Bronchial epithelial cell (primary cell): Measurements from ENCODE around the gene CEP170. TPM values are rescaled to one million over a fixed set of nuclear protein-coding genes. Genes with fewer than 3 reads are reported as not detected.

Experiments
- DNase-seq: peaks from one replicate; pipeline ENCODE4 v3.0.0-alpha.2; 2010; ENCODE audit warnings: low read depth
- FAIRE-seq: peaks from 2 replicates; lab custom pipeline; 2011; peaks lifted over from hg19 to GRCh38; lab: Jason Lieb, UNC
- H3K27me3 ChIP-seq: 2 replicates; pipeline ENCODE4 v1.5.1; 2011; ENCODE audit warnings: low read length; ENCODE audit not compliant: control insufficient read depth, insufficient read depth
- H3K36me3 ChIP-seq: 2 replicates; pipeline ENCODE4 v1.5.1; 2011; ENCODE audit warnings: low read length; ENCODE audit not compliant: control insufficient read depth, insufficient read depth
- H3K4me3 ChIP-seq: 2 replicates; pipeline ENCODE4 v1.5.1; 2011; ENCODE audit warnings: mild to moderate bottlenecking, low read depth, low read length, control low read depth
- CTCF ChIP-seq: IDR thresholded peaks from 2 replicates; pipeline ENCODE4 v1.5.1; 2011; ENCODE audit warnings: mild to moderate bottlenecking, moderate library complexity, low read length, control low read depth, inconsistent platforms; ENCODE audit not compliant: insufficient read depth, severe bottlenecking
- total RNA-seq: library from RNA; depleted of rRNA; stranded (reverse); fragments of >200 nt; gene quantifications from 2 replicates; pipeline ENCODE4 v1.2.1, GENCODE V29; 2014

CEP170 gene
- total RNA-seq, 1 donor from 2014 or later = 21.6 TPM

DNA sequence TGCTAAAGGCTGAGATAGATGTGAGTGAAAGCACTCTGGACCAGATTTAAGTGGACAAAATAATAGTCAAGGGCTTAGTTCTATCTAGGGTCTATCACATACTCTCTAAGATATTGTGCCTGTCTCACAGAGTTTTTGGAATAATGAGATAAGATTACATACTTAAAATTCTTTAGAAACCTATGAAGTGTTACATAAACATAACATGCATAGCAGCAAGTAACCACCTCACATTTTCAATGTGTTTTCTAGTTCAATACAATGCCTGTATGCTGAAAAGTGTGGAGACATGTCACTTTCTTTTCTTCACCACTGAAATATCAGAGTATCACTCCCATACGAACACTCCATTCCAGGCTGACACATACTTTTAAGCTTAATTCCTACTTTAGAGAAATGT lies 16.9 kb upstream of the CEP170 start:
- H3K4me3 ChIP-seq = no peak overlapping the region
- no peaks in the 10 kb centered on the region for H3K27me3 ChIP-seq
- DNase-seq (no peak), FAIRE-seq (no peak)
- TF ChIP-seq CTCF = no peak
- H3K36me3 ChIP-seq = peaks cover 3% of the 10 kb centered on the region

DNA sequence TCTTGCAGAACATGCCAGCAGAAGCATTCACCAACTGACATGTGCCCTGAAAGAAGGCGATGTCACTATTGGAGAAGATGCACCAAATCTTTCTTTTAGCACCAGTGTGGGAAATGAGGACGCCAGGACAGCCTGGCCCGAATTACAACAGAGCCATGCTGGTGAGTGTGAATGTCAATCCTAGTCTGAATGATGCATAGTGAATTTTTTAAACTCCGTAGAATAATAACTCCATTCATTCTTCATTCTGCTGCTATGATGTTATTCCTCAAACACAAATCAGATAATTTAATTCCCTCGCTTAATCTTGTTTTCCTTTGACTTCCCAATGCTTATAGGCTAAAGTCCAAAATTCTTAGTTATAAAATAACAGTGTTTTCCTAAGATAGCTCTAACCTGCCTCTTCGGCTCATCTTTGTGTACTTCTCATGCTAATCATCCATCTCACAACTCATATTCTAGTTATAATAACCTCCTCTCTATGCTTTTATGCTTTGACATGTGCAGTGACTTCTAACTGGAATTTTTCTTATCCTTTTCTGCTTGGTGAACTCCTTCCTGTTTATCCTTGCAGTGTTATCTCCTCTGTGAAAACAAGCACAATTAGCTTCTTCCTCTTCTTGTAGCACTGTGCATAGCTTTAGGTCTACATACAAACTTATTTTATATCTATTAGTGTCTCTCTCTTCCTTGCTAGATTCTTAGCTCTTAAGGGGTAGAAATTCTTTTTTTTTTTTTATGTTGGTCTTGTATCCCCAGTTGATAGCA lies 15.2 kb upstream of the CEP170 start:
- no peak for FAIRE-seq
- Histone ChIP-seq H3K36me3 (peaks cover 3% of the 10 kb centered on the region), H3K4me3 (no peak overlapping the region), H3K27me3 (no peaks in the 10 kb centered on the region)
- no peak for TF ChIP-seq CTCF
- DNase-seq = no peak

DNA sequence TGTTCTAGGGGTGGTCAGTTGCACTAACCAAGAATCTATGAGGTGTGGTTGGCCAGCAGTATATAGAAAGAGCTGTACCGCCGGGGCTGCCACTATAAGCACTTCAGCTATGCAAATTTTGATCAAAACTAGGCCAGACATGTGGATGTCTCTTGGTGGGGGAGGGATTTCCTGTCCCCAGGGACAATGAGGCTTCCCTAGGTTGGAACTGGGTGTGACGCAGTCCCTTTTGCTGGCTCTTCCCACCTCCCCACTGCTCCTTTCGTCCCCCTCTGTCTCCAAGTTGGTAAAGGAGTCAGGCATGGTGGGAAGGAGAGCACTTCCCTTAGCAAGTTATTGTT lies 14.3 kb upstream of the CEP170 start:
- Histone ChIP-seq H3K4me3 (no peak overlapping the region), H3K36me3 (peaks cover 2% of the 10 kb centered on the region), H3K27me3 (no peaks in the 10 kb centered on the region)
- DNase-seq (no peak), FAIRE-seq (no peak)
- no peak for TF ChIP-seq CTCF

- DNase-seq = no peak
- Histone ChIP-seq H3K27me3 (no peaks in the 10 kb centered on the region), H3K36me3 (no peaks in the 10 kb centered on the region), H3K4me3 (no peak overlapping the region)
- no peak for TF ChIP-seq CTCF
- no peak for FAIRE-seq
These were observed 13.8 kb upstream of the CEP170 start for GRCh38 chr1:243268751-243269460.

DNA sequence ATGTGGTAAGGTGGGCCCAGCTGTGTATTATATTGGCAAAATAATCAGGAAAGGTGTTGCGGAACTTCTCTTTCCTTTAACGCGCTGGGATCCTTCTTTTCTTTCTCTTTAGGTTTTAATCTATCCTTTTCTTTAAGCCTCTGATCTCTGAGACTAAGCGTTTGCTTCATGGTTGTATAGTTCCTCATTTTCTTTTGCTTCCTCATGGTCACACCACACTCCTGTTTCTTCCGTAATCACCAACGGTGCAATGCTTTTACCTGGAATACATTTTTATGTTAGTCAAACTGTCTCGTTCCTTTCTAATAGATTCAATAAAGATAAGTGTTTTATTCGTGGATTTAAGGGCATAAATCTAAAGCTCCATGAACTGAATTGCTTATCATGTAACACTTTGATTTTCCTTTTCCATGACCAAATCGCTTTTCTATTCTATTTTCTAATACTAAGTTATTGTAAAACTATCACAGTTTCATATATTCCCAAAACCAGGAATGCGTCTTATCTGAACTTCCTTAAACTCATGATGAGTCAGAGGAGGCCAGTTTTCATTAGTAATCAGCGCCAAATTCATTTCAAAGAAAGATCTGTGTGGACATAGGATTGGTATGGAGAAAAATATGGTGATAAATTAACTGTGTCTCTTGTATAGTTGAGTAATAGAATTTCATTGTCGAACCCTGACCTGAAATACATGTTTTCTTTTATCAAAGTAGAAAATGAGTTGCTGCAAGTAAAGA lies 13.0 kb upstream of the CEP170 start:
- no peak for TF ChIP-seq CTCF
- DNase-seq (peak; percentile 97), FAIRE-seq (no peak)
- H3K4me3 ChIP-seq = no peak overlapping the region
- no peaks in the 10 kb centered on the region for H3K27me3 ChIP-seq
- H3K36me3 ChIP-seq = no peaks in the 10 kb centered on the region
